Stomach smooth muscle (tissue), 2 donors: Measurements from ENCODE around the gene TPD52L1.
"Not testable (repeated sequence)": the region's sequence is repeated elsewhere in the genome, so short reads cannot be mapped to it uniquely, and the experiment has no call there.

Experiments
- H3K27ac ChIP-seq: one replicate; pipeline ENCODE4 v1.7.0; 2013; ENCODE audit warnings: mild to moderate bottlenecking, low read length, inconsistent platforms
- H3K27me3 ChIP-seq, 2 donors: one replicate each; pipeline ENCODE4 v1.7.0; 2013; ENCODE audit warnings: low read length in 2 of 2; ENCODE audit not compliant: insufficient read depth in 2 of 2, control insufficient read depth in 1 of 2
- H3K36me3 ChIP-seq, 2 donors: one replicate each; pipeline ENCODE4 v1.7.0; 2013; ENCODE audit warnings: low read length in 2 of 2; ENCODE audit not compliant: control insufficient read depth in 2 of 2, insufficient read depth in 2 of 2
- H3K4me1 ChIP-seq: one replicate; pipeline ENCODE4 v1.7.0; 2013; ENCODE audit warnings: low read length; ENCODE audit not compliant: control insufficient read depth, insufficient read depth
- H3K4me3 ChIP-seq, 2 donors: one replicate each; pipeline ENCODE4 v1.7.0; 2013; ENCODE audit warnings: low read length in 2 of 2
- H3K9ac ChIP-seq, 2 donors: one replicate each; pipeline ENCODE4 v1.7.0; 2013; ENCODE audit warnings: low read length in 2 of 2, mild to moderate bottlenecking in 1 of 2
- H3K9me3 ChIP-seq, 2 donors: one replicate each; pipeline ENCODE4 v1.7.0; 2013; ENCODE audit warnings: low read length in 2 of 2; ENCODE audit not compliant: control insufficient read depth in 2 of 2
- donor health status: healthy.
- donor health status: Pancreatic carcinoma.

The TPD52L1 gene

GRCh38 chr6:125269328-125269985 is 115.9 kb downstream of the TPD52L1 start:
- Histone ChIP-seq H3K4me1 (no peaks in the 10 kb centered on the region), H3K4me3 (no peak overlapping the region), H3K27me3 (no peaks in the 10 kb centered on the region), H3K27ac (no peak overlapping the region), H3K36me3 (peaks cover 0 to 21% of the 10 kb centered on the region in 2 donors), H3K9me3 (no peaks in the 10 kb centered on the region), H3K9ac (no peak overlapping the region)

- Histone ChIP-seq H3K9me3 (no peaks in the 10 kb centered on the region), H3K36me3 (peaks cover 0 to 21% of the 10 kb centered on the region in 2 donors), H3K27ac (no peak overlapping the region), H3K27me3 (no peaks in the 10 kb centered on the region), H3K4me1 (no peaks in the 10 kb centered on the region), H3K9ac (no peak overlapping the region), H3K4me3 (no peak overlapping the region)
Observed at GRCh38 chr6:125270380-125270779, 116.8 kb downstream of the TPD52L1 start.

GRCh38 chr6:125271486-125272159 is 118.0 kb downstream of the TPD52L1 start:
- Histone ChIP-seq H3K36me3 (peaks cover 3 to 27% of the 10 kb centered on the region in 2 donors), H3K9ac (no peak overlapping the region), H3K27ac (no peak overlapping the region), H3K27me3 (no peaks in the 10 kb centered on the region), H3K9me3 (no peaks in the 10 kb centered on the region), H3K4me1 (no peaks in the 10 kb centered on the region), H3K4me3 (no peak overlapping the region)

GRCh38 chr6:125273251-125273650 is 119.7 kb downstream of the TPD52L1 start:
- Histone ChIP-seq H3K27ac (no peak overlapping the region), H3K9ac (no peak overlapping the region), H3K4me1 (no peaks in the 10 kb centered on the region), H3K9me3 (no peaks in the 10 kb centered on the region), H3K4me3 (no peak overlapping the region), H3K36me3 (peaks cover 3 to 27% of the 10 kb centered on the region in 2 donors), H3K27me3 (no peaks in the 10 kb centered on the region)

- Histone ChIP-seq H3K9me3 (no peaks in the 10 kb centered on the region), H3K4me3 (no peak overlapping the region), H3K27me3 (no peaks in the 10 kb centered on the region), H3K9ac (no peak overlapping the region), H3K27ac (no peak overlapping the region), H3K36me3 (peaks cover 3 to 27% of the 10 kb centered on the region in 2 donors), H3K4me1 (no peaks in the 10 kb centered on the region)
Observed at GRCh38 chr6:125273965-125274364, 120.4 kb downstream of the TPD52L1 start.

GRCh38 chr6:125274935-125275334 is 121.4 kb downstream of the TPD52L1 start:
- Histone ChIP-seq H3K27ac (no peak overlapping the region), H3K27me3 (no peaks in the 10 kb centered on the region), H3K9ac (no peak overlapping the region), H3K4me1 (no peaks in the 10 kb centered on the region), H3K36me3 (peaks cover 3 to 27% of the 10 kb centered on the region in 2 donors), H3K9me3 (no peaks in the 10 kb centered on the region), H3K4me3 (no peak overlapping the region)

- Histone ChIP-seq H3K9ac (no peak overlapping the region), H3K4me3 (no peak overlapping the region), H3K9me3 (no peaks in the 10 kb centered on the region), H3K4me1 (no peaks in the 10 kb centered on the region), H3K27ac (no peak overlapping the region), H3K27me3 (no peaks in the 10 kb centered on the region), H3K36me3 (peaks cover 3 to 27% of the 10 kb centered on the region in 2 donors)
Observed at GRCh38 chr6:125275779-125276178, 122.2 kb downstream of the TPD52L1 start.

GRCh38 chr6:125277838-125278237 is 124.3 kb downstream of the TPD52L1 start:
- H3K9me3 ChIP-seq, result no peaks in the 10 kb centered on the region
- no peaks in the 10 kb centered on the region for H3K4me1 ChIP-seq
- peaks cover 3 to 14% of the 10 kb centered on the region in 2 donors for H3K36me3 ChIP-seq
- no peak overlapping the region for H3K4me3 ChIP-seq
- no peak overlapping the region for H3K27ac ChIP-seq
- no peaks in the 10 kb centered on the region for H3K27me3 ChIP-seq
- no peak overlapping the region for H3K9ac ChIP-seq

GRCh38 chr6:125279961-125280360 is 126.4 kb downstream of the TPD52L1 start:
- Histone ChIP-seq H3K4me3 (no peak overlapping the region), H3K9ac (no peak overlapping the region), H3K9me3 (no peaks in the 10 kb centered on the region), H3K27me3 (no peaks in the 10 kb centered on the region), H3K4me1 (no peaks in the 10 kb centered on the region), H3K27ac (no peak overlapping the region), H3K36me3 (peaks cover 3 to 6% of the 10 kb centered on the region in 2 donors)

GRCh38 chr6:125280370-125281035 is 126.9 kb downstream of the TPD52L1 start:
- H3K27ac ChIP-seq, H3K9me3 ChIP-seq, H3K36me3 ChIP-seq, H3K4me1 ChIP-seq, H3K4me3 ChIP-seq, H3K27me3 ChIP-seq, H3K9ac ChIP-seq: not testable (repeated sequence)

GRCh38 chr6:125282470-125282869 is 128.9 kb downstream of the TPD52L1 start:
- not testable (repeated sequence) for H3K4me3 ChIP-seq, H3K9me3 ChIP-seq, H3K27me3 ChIP-seq, H3K9ac ChIP-seq, H3K36me3 ChIP-seq, H3K4me1 ChIP-seq, H3K27ac ChIP-seq
